ENCODE measurements around the gene TRAF2. TPM values are rescaled to one million over a fixed set of nuclear protein-coding genes. Genes with fewer than 3 reads are reported as not detected.
"Not testable (repeated sequence)": the region's sequence is repeated elsewhere in the genome, so short reads cannot be mapped to it uniquely, and the experiment has no call there.

TRAF2 gene
- total RNA-seq, 6 experiments from 2014 or later: 5.8 to 8.8 (median 7.1) TPM

DNA sequence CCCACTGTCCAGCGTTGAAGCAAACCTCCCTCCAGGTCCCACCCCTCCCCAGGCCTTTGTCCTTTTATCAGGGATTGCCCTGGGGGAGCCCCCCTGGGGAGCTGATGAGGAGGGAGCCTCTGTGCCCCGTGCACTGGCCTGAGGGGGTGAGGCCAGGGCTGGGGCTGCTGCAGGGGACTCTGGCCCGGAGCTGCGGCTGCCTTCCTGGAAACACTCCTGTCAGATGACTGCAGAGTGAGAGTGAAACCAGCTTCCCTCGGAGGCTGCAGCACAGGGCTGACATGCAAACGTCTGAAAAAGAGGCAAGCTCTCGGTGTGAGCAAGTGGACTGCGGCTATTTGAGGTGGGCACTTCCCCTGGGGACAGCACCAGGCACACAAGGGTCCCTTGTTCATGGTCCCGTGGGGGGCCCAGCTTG, 4.6 kb upstream of the TRAF2 start:
- WGBS (ENCODE audit: insufficient coverage, low coverage, low lambda C conversion rate, missing lambda C conversion rate): 21% methylated on average over 9 of the region's 9 CpGs
- TF ChIP-seq POLR2A (IDR thresholded peaks at IDR 0.05) (no peak), CTCF (IDR thresholded peaks at IDR 0.05) (no peak)
- H3K4me1 ChIP-seq: peaks cover 0 to 31% (median 11%) of the 10 kb centered on the region in 4 donors
- intact Hi-C loops (cut with DNase I): loop anchor here (10.0 kb wide), 2 partner anchors 53 to 63 kb away; partner anchors contain the start of genes C8G (in 1 of the 2) and FBXW5 (in 1 of the 2)
- DNase-seq: peak in 1 of 3 donors; percentile 73
- H3K4me3 ChIP-seq: peak overlapping the region in 1 of 3 donors; percentile 17
- H3K27ac ChIP-seq: peak overlapping the region; percentile 56 to 80 (median 61)
- no peaks in the 10 kb centered on the region for H3K9me3 ChIP-seq
- no peaks in the 10 kb centered on the region for H3K36me3 ChIP-seq
- ATAC-seq: peak; percentile 4 to 59 (median 16)
- no peaks in the 10 kb centered on the region for H3K27me3 ChIP-seq

GRCh38 chr9:136882109-136882946, 4.0 kb upstream of the TRAF2 start:
- intact Hi-C loops (cut with DNase I): loop anchor here (10.0 kb wide), 2 partner anchors 52 to 62 kb away; partner anchors contain the start of genes C8G (in 1 of the 2) and FBXW5 (in 1 of the 2)
- Histone ChIP-seq H3K27me3 (no peaks in the 10 kb centered on the region), H3K4me3 (peak overlapping the region in 2 of 3 donors; percentile 16 to 17), H3K9me3 (no peaks in the 10 kb centered on the region), H3K36me3 (no peaks in the 10 kb centered on the region), H3K27ac (peak overlapping the region; percentile 56 to 80 (median 61)), H3K4me1 (peaks cover 0 to 34% (median 13%) of the 10 kb centered on the region in 4 donors)
- WGBS (ENCODE audit: insufficient coverage, low coverage, low lambda C conversion rate, missing lambda C conversion rate): 0% methylated on average over 6 of the region's 19 CpGs
- ATAC-seq: peak; percentile 58 to 79 (median 70)
- TF ChIP-seq POLR2A (IDR thresholded peaks at IDR 0.05) (no peak), CTCF (IDR thresholded peaks at IDR 0.05) (no peak)
- peak; percentile 79 to 93 (median 89) for DNase-seq

GRCh38 chr9:136882947-136883283, 3.4 kb upstream of the TRAF2 start:
- DNase-seq, H3K27me3 ChIP-seq, H3K4me3 ChIP-seq, H3K9me3 ChIP-seq, H3K36me3 ChIP-seq: not testable (repeated sequence)
- peaks cover 0 to 40% (median 16%) of the 10 kb centered on the region in 4 donors for H3K4me1 ChIP-seq
- intact Hi-C loops (cut with DNase I): loop anchor here (10.0 kb wide), 2 partner anchors 52 to 62 kb away; partner anchors contain the start of genes C8G (in 1 of the 2) and FBXW5 (in 1 of the 2)
- H3K27ac ChIP-seq: peak overlapping the region; percentile 6 to 80 (median 24)
- ATAC-seq: peak in 3 of 4 donors; percentile 1 to 14 (median 6)
- 32% methylated on average over 8 of the region's 9 CpGs for WGBS (ENCODE audit: insufficient coverage, low coverage, low lambda C conversion rate, missing lambda C conversion rate)

DNA sequence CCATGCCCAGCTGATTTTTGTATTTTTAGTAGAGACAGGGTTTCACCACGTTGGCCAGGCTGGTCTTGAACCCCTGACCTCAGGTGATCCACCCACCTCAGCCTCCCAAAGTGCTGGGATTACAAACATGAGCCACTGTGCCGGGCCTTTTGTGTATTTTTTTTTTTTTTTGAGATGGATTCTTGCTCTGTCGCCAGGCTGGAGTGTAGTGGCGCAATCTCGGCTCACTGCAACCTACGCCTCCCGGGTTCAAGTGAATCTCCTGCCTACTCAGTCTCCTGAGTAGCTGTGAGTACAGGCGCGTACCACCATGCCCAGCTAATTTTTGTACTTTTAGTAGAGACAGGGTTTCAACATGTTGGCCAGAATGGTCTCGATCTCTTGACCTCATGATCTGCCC, 2.6 kb upstream of the TRAF2 start:
- H3K27ac ChIP-seq: peak overlapping the region in 2 of 3 donors; percentile 6 to 80
- DNase-seq: peak in 1 of 3 donors; percentile 24
- intact Hi-C loops (cut with DNase I): loop anchor here (10.0 kb wide), 2 partner anchors 51 to 61 kb away; partner anchors contain the start of genes C8G (in 1 of the 2) and FBXW5 (in 1 of the 2)
- ATAC-seq: peak in 1 of 4 donors; percentile 2
- peaks cover 0 to 45% (median 16%) of the 10 kb centered on the region in 4 donors for H3K4me1 ChIP-seq
- H3K27me3 ChIP-seq, H3K4me3 ChIP-seq, H3K9me3 ChIP-seq, H3K36me3 ChIP-seq: not testable (repeated sequence)
- 28% methylated on average over 10 of the region's 10 CpGs for WGBS (ENCODE audit: insufficient coverage, low coverage, low lambda C conversion rate, missing lambda C conversion rate)

DNA sequence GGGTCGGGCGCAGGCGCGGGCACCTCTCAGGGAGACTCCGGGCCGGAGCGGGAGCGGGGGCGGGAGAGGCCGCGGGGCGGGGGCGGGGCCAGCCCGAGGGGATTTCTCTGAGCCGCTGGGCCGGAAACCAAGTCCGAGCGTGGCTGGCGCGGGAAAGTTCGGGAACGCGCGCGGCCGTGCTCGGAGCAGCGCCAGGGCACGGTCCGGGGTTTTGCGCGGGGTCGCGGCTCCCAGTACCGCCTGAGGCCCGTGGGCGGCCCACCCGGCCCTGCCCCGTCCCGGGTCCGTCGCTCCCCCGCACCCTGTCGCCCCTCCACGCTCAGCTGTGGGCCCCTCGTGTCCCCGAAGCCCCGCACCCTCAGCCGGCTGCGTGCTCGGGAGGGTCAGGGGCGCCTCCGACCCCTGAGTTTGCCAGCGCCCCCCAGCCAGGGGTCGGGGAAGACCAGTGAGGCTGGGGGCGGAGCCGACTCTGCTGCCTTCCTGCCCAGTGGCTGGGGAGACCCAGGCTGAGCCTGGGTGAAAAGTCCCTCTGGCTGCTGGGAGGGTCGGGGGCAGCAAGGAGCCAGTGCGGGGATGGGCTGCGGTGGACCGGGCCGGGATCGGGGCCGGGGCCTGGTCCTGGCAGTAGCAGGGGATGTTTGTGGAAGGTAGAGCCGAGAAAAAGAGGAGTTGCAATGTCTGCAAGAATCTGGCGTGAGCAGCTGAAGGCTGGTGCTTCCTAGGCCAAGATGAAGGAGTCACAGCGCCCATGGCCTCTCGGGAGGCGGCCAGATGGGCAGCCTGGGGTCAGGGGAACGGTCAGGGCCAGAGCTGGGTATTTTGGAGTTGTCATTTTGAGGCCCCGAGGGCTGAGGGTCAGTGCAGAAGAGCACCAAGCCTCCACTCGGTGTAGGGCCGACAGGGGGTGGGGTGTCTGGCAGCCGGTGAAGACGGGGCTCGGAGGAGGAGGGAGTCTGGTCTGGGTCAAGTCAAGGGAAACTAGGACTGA, 588 bp downstream of the TRAF2 start:
- Histone ChIP-seq H3K36me3 (peaks cover 0 to 5% (median 0%) of the 10 kb centered on the region in 4 donors), H3K4me1 (peaks cover 0 to 48% (median 13%) of the 10 kb centered on the region in 4 donors), H3K27me3 (no peaks in the 10 kb centered on the region), H3K4me3 (peak overlapping the region; percentile 80 to 97 (median 86)), H3K9me3 (no peaks in the 10 kb centered on the region), H3K27ac (peak overlapping the region; percentile 91 to 99 (median 97))
- DNase-seq: peak in 1 of 3 donors; percentile 52
- no peak for TF ChIP-seq CTCF (IDR thresholded peaks at IDR 0.05)
- no peak for TF ChIP-seq POLR2A (IDR thresholded peaks at IDR 0.05)
- peak; percentile 4 to 24 (median 11) for ATAC-seq
- WGBS (ENCODE audit: insufficient coverage, low coverage, low lambda C conversion rate, missing lambda C conversion rate): 0% methylated on average over 20 of the region's 76 CpGs
- intact Hi-C loops (cut with DNase I): loop anchor here (10.0 kb wide), 2 partner anchors 48 to 58 kb away; partner anchors contain the start of genes C8G (in 1 of the 2) and FBXW5 (in 1 of the 2)

Data from right lobe of liver (tissue), 6 donors.